Measurements from ENCODE around the gene TFF2. TPM values are rescaled to one million over a fixed set of nuclear protein-coding genes. Genes with fewer than 3 reads are reported as not detected.

The TFF2 gene
- polyA plus RNA-seq, 1 of the 3 experiments (the other 2 are of a cell fraction), result not detected

- TF ChIP-seq, protein P1, sequence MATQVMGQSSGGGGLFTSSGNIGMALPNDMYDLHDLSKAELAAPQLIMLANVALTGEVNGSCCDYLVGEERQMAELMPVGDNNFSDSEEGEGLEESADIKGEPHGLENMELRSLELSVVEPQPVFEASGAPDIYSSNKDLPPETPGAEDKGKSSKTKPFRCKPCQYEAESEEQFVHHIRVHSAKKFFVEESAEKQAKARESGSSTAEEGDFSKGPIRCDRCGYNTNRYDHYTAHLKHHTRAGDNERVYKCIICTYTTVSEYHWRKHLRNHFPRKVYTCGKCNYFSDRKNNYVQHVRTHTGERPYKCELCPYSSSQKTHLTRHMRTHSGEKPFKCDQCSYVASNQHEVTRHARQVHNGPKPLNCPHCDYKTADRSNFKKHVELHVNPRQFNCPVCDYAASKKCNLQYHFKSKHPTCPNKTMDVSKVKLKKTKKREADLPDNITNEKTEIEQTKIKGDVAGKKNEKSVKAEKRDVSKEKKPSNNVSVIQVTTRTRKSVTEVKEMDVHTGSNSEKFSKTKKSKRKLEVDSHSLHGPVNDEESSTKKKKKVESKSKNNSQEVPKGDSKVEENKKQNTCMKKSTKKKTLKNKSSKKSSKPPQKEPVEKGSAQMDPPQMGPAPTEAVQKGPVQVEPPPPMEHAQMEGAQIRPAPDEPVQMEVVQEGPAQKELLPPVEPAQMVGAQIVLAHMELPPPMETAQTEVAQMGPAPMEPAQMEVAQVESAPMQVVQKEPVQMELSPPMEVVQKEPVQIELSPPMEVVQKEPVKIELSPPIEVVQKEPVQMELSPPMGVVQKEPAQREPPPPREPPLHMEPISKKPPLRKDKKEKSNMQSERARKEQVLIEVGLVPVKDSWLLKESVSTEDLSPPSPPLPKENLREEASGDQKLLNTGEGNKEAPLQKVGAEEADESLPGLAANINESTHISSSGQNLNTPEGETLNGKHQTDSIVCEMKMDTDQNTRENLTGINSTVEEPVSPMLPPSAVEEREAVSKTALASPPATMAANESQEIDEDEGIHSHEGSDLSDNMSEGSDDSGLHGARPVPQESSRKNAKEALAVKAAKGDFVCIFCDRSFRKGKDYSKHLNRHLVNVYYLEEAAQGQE (IDR thresholded peaks at IDR 0.05; ENCODE audit: low read depth, low read length), result no peak
These were observed 8.1 kb upstream of the TFF2 start (continued) for GRCh38 chr21:42358937-42359336.

- no peak for DNase-seq
- H3K9me3 ChIP-seq, result no peaks in the 10 kb centered on the region; the same call in 1 of the 2 replicates
- H2AFZ ChIP-seq (ENCODE audit: low read depth), result no peak overlapping the region
- 37% methylated on average over 6 of the region's 12 CpGs for WGBS (ENCODE audit: low lambda C conversion rate)
- no peaks in the 10 kb centered on the region for H3K79me2 ChIP-seq (ENCODE audit: insufficient read depth)
- H3F3A ChIP-seq (replicated peaks; ENCODE audit: insufficient read depth), result no peaks in the 10 kb centered on the region
- H3K9me2 ChIP-seq, result no peaks in the 10 kb centered on the region
- no peak for TF ChIP-seq MEF2A (IDR thresholded peaks at IDR 0.05; ENCODE audit: borderline replicate concordance, low read depth)
- no peak for TF ChIP-seq RAD21 (IDR thresholded peaks at IDR 0.05; ENCODE audit: low read length)
- no peak for TF ChIP-seq FOSL2 (IDR thresholded peaks at IDR 0.05; ENCODE audit: borderline replicate concordance, low read depth)
- TF ChIP-seq MXI1 (IDR thresholded peaks at IDR 0.05; ENCODE audit: low read depth, low read length), result no peak
- no peak for TF ChIP-seq SIN3A (IDR thresholded peaks at IDR 0.05; ENCODE audit: borderline replicate concordance, low read depth, low read length)
- no peak for TF ChIP-seq EZH2phosphoT487 (IDR thresholded peaks at IDR 0.05; ENCODE audit: borderline replicate concordance, low read depth)
- TF ChIP-seq FOXM1 (IDR thresholded peaks at IDR 0.05; ENCODE audit: low read depth), result no peak
- no peak for TF ChIP-seq GATA2 (CRISPR knock-in tag; IDR thresholded peaks at IDR 0.05)
- no peak for TF ChIP-seq ZBTB33 (IDR thresholded peaks at IDR 0.05; ENCODE audit: borderline replicate concordance, low read depth)
- CTCF ChIA-PET, result no interaction called here
- H3K27me3 ChIP-seq (ENCODE audit: insufficient read depth), result no peaks in the 10 kb centered on the region
- no peaks in the 10 kb centered on the region for H3K36me3 ChIP-seq (replicated peaks in 1 of 2; ENCODE audit: control insufficient read depth in 1 of 2, insufficient read depth in 2 of 2, low read length in 1 of 2)
- POLR2A ChIA-PET, result no interaction called here
- no peak overlapping the region for H3K9ac ChIP-seq
- H4K20me1 ChIP-seq (ENCODE audit: insufficient read depth), result no peaks in the 10 kb centered on the region
- no peak overlapping the region for H3K4me2 ChIP-seq
- H3K4me1 ChIP-seq (ENCODE audit: control insufficient read depth in 1 of 2, insufficient read depth in 2 of 2, low read depth in 1 of 2, low read length in 1 of 2), result no peaks in the 10 kb centered on the region
- no peak overlapping the region for H3K27ac ChIP-seq (ENCODE audit: low read depth in 2 of 2, low read length in 1 of 2)
- no peak overlapping the region for H3K4me3 ChIP-seq (ENCODE audit: low read depth in 2 of 2, low read length in 1 of 2)
These were observed 7.5 kb upstream of the TFF2 start for GRCh38 chr21:42358261-42358660.

- H3K4me3 ChIP-seq (ENCODE audit: low read depth in 2 of 2, low read length in 1 of 2), result no peak overlapping the region
- H3K27me3 ChIP-seq (ENCODE audit: insufficient read depth), result no peaks in the 10 kb centered on the region
- H2AFZ ChIP-seq (ENCODE audit: low read depth), result no peak overlapping the region
- H3K9me3 ChIP-seq, result no peaks in the 10 kb centered on the region; the same call in 1 of the 2 replicates
- DNase-seq, result no peak
- no peaks in the 10 kb centered on the region for H3K36me3 ChIP-seq (replicated peaks in 1 of 2; ENCODE audit: control insufficient read depth in 1 of 2, insufficient read depth in 2 of 2, low read length in 1 of 2)
- ChIA-PET CTCF (no interaction called here), POLR2A (no interaction called here)
- H3K9ac ChIP-seq, result no peak overlapping the region
- H3K9me2 ChIP-seq, result no peaks in the 10 kb centered on the region
- H4K20me1 ChIP-seq (ENCODE audit: insufficient read depth), result no peaks in the 10 kb centered on the region
- no peaks in the 10 kb centered on the region for H3F3A ChIP-seq (replicated peaks; ENCODE audit: insufficient read depth)
- WGBS (ENCODE audit: low lambda C conversion rate), result 7% methylated on average over 3 of the region's 3 CpGs
- H3K4me2 ChIP-seq, result no peak overlapping the region
- H3K79me2 ChIP-seq (ENCODE audit: insufficient read depth), result no peaks in the 10 kb centered on the region
- H3K27ac ChIP-seq (ENCODE audit: low read depth in 2 of 2, low read length in 1 of 2), result no peak overlapping the region
- no peaks in the 10 kb centered on the region for H3K4me1 ChIP-seq (ENCODE audit: control insufficient read depth in 1 of 2, insufficient read depth in 2 of 2, low read depth in 1 of 2, low read length in 1 of 2)
- TF ChIP-seq SIN3A (IDR thresholded peaks at IDR 0.05; ENCODE audit: borderline replicate concordance, low read depth, low read length) (no peak), SMC3 (IDR thresholded peaks at IDR 0.05; ENCODE audit: low read depth, low read length) (no peak), NRF1 (IDR thresholded peaks at IDR 0.05; ENCODE audit: low read depth, low read length) (no peak), TCF12 (IDR thresholded peaks at IDR 0.05) (no peak), ZBTB33 (IDR thresholded peaks at IDR 0.05; ENCODE audit: borderline replicate concordance, low read depth) (no peak)
- TF ChIP-seq, protein P1 (IDR thresholded peaks at IDR 0.05; ENCODE audit: low read depth, low read length), result no peak
These were observed 6.5 kb upstream of the TFF2 start for GRCh38 chr21:42357307-42357706.

All from SK-N-SH (cell line).